HG03025 (cell line): ENCODE results near the gene VAV2.

ENCODE experiments used
- ATAC-seq: cut with Tn5 transposase; IDR thresholded peaks from one replicate; pipeline ENCODE4 v1.9.1; 2021; ENCODE audit warnings: mild to moderate bottlenecking, moderate library complexity; ENCODE audit not compliant: unreplicated experiment, low FRiP score

Gene VAV2

GRCh38 chr9:133737774-133738639 is 254.1 kb downstream of the VAV2 start, which contains the start of gene SARDH:
SARDH (minus strand) TSS chr9:133738352; CDS start chr9:133734173, 4,179 bp downstream.
- no peak for ATAC-seq

- no peak for ATAC-seq
These were observed 254.9 kb downstream of the VAV2 start for GRCh38 chr9:133737071-133737773.

GRCh38 chr9:133735931-133736330 is 256.2 kb downstream of the VAV2 start:
- ATAC-seq, result no peak

GRCh38 chr9:133735415-133735775 is 256.7 kb downstream of the VAV2 start:
- ATAC-seq, result no peak

- no peak for ATAC-seq
These were observed 257.3 kb downstream of the VAV2 start for GRCh38 chr9:133734590-133735414.

GRCh38 chr9:133733796-133734533 is 258.2 kb downstream of the VAV2 start:
- no peak for ATAC-seq

GRCh38 chr9:133733421-133733795 is 258.7 kb downstream of the VAV2 start:
- ATAC-seq, result no peak

GRCh38 chr9:133732639-133733408 is 259.3 kb downstream of the VAV2 start:
- no peak for ATAC-seq

- no peak for ATAC-seq
These were observed 260.1 kb downstream of the VAV2 start for GRCh38 chr9:133731876-133732638.

GRCh38 chr9:133730994-133731715 is 261.0 kb downstream of the VAV2 start:
- ATAC-seq, result no peak

- ATAC-seq, result no peak
These were observed 262.4 kb downstream of the VAV2 start for GRCh38 chr9:133729617-133730281.

- no peak for ATAC-seq
These were observed 263.1 kb downstream of the VAV2 start for GRCh38 chr9:133728856-133729616.

- no peak for ATAC-seq
These were observed 264.2 kb downstream of the VAV2 start for GRCh38 chr9:133727876-133728441.

GRCh38 chr9:133727277-133727875 is 264.7 kb downstream of the VAV2 start:
- no peak for ATAC-seq

GRCh38 chr9:133726401-133727276 is 265.5 kb downstream of the VAV2 start:
- ATAC-seq, result no peak
